ENCODE measurements around the gene MS4A12.

- TF ChIP-seq CTCF (IDR thresholded peaks at IDR 0.05; ENCODE audit: insufficient read depth, low read depth, low read length) (no peak), EZH2 (IDR thresholded peaks at IDR 0.05; ENCODE audit: insufficient read depth, low read length) (no peak)
Observed at GRCh38 chr11:60530454-60531100, 38.0 kb downstream of the MS4A12 start.
